HepG2 (cell line): ENCODE data around the gene HAO2.

Experiments used
- CREB3 ChIP-seq: sonication (generic); formaldehyde crosslinking; IDR thresholded peaks from 2 replicates; pipeline ENCODE4 v1.5.0; 2020; ENCODE audit warnings: missing genetic modification reagents
- EHMT2 ChIP-seq: fragments of 200-600 bp; sonication (generic); IDR thresholded peaks from 2 replicates; pipeline ENCODE4 v1.7.0; 2017; ENCODE audit warnings: antibody characterized with exemption, low read depth, low read length, borderline replicate concordance
- EP300 ChIP-seq, 3 experiments: sonication (generic) in 1 of 3; formaldehyde crosslinking in 1 of 3; IDR thresholded peaks; 2 replicates each; pipeline versions ENCODE4 v1.5.1 to v1.6.1; 2011 to 2020; ENCODE audit warnings: low read depth in 2 of 3, low read length in 2 of 3, borderline replicate concordance in 1 of 3, improper control_type of control experiment in 1 of 3, mild to moderate bottlenecking in 1 of 3, missing genetic modification reagents in 1 of 3, moderate library complexity in 1 of 3
- HDAC2 ChIP-seq: sonication (generic); formaldehyde crosslinking; IDR thresholded peaks from 2 replicates; pipeline ENCODE4 v1.4.0; 2020; ENCODE audit warnings: missing genetic modification reagents
- JARID2 ChIP-seq: sonication (generic); formaldehyde crosslinking; IDR thresholded peaks from 2 replicates; pipeline ENCODE4 v1.8.1; 2023; ENCODE audit warnings: missing genetic modification reagents, inconsistent platforms; ENCODE audit not compliant: insufficient replicate concordance
- NR2C2 ChIP-seq: sonication (generic); formaldehyde crosslinking; IDR thresholded peaks from 2 replicates; pipeline ENCODE4 v1.4.0; 2020; ENCODE audit warnings: missing genetic modification reagents, mild to moderate bottlenecking, moderate library complexity, borderline replicate concordance
- ZKSCAN8 ChIP-seq: IDR thresholded peaks from 2 replicates; pipeline ENCODE4 v1.6.1; 2016; ENCODE audit warnings: borderline replicate concordance, missing genetic modification reagents, missing compliant biosample characterization

- TF ChIP-seq JARID2 (CRISPR knock-in tag) = no peak
- TF ChIP-seq CREB3 = no peak
- TF ChIP-seq HDAC2 (CRISPR knock-in tag) = no peak
- TF ChIP-seq EP300 (IDR thresholded peaks at IDR 0.05; ENCODE audit: low read depth in 2 of 2, low read length in 2 of 2) = no peak
- TF ChIP-seq EP300 (CRISPR knock-in tag; IDR thresholded peaks at IDR 0.05; ENCODE audit: borderline replicate concordance) = no peak
- TF ChIP-seq EHMT2 = no peak
- TF ChIP-seq ZKSCAN8 (CRISPR knock-in tag) = no peak
- no peak for TF ChIP-seq NR2C2
These were observed 11.7 kb downstream of the HAO2 start for GRCh38 chr1:119380304-119380703.
